Activated effector memory CD4-positive, alpha-beta T cell treated with Interleukin-2 at 50 U/mL for 16 hours (primary cell): Measurements from ENCODE around the gene ZNF300.
"Not testable (repeated sequence)": the region's sequence is repeated elsewhere in the genome, so short reads cannot be mapped to it uniquely, and the experiment has no call there.

Experiments
- DNase-seq: peaks from one replicate; pipeline ENCODE4 v3.0.0-alpha.2; 2020

ZNF300 gene

GRCh38 chr5:150845185-150845859 is 59.5 kb downstream of the ZNF300 start:
- DNase-seq = not testable (repeated sequence)
